GM21381 (cell line): Measurements from ENCODE around the gene CUL2.

ENCODE experiments used
- ATAC-seq: cut with Tn5 transposase; IDR thresholded peaks from one replicate; pipeline ENCODE4 v1.9.1; 2021; ENCODE audit warnings: mild to moderate bottlenecking, moderate library complexity; ENCODE audit not compliant: unreplicated experiment

CUL2 gene

GRCh38 chr10:35090162-35090954, at the start of gene CUL2:
TSS of gene CUL2 (minus strand) at chr10:35090341. CDS start at chr10:35071317, 19,024 bp downstream.
- peak; percentile 92 for ATAC-seq

- peak; percentile 47 for ATAC-seq
Measured at GRCh38 chr10:35136263-35136815, 46.2 kb upstream of the CUL2 start.

GRCh38 chr10:35135861-35136260, 45.7 kb upstream of the CUL2 start:
- no peak for ATAC-seq

DNA sequence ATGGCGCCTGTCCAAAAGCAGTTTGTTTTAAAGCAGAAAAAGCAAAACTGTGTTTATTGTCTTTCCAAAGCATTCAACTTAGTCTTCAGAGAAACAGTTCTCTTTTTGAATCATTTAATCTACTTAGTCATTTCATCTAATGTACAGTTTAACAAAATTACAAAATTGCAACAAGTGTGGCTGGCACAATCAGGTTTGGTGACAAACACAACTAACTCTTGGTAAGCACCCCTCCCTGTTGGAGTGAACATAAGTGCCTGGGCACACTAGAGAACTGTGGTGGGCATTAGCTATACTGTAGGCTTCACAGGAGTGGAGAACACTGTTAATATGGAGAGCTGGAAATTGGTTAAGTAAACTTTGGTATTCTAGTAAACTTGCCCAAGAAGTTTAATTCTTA, 43.4 kb upstream of the CUL2 start:
- no peak for ATAC-seq

DNA sequence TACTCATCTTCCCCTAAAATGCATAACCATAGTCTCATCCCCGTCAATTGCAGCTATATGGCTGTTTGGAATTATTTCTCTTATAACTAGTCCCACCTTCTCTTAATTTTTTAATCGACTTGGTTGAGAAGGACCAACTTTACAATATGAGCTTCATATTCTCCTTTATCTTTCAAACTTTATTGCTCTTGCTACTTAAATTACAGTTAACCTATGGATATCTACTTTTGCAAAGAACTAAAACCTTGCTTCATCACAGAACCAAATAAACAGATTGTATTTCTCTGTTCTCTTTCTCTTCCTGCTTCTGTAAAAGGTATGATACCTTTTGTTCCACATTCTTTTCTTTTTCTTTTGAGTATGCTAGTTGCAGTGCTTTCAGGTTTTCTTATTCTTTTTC, 42.6 kb upstream of the CUL2 start:
- ATAC-seq = no peak

- ATAC-seq = no peak
Measured at GRCh38 chr10:35130663-35131062, 40.5 kb upstream of the CUL2 start.

DNA sequence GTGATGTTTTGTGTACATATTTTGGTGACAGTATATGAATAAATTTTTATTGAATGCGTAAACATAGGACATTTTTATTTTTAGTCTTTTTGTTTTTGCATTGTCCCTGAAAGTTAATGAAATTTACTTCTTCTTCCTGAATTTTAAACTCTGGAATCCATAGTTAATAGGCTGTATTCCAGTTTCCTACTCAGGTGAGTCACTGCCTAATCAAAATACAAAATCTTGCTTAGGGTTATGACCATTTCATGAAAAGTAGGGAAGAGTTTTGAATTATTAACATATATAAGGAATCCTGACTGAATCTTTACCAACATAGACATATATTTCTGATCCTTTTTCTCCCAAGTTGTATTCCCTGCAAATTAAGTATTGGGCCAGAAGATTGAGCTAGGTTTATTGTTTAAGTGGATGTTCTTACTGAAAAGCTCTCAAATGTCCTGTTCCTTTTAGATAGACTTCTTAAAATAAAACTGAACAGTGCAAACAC, 39.1 kb upstream of the CUL2 start:
- no peak for ATAC-seq

DNA sequence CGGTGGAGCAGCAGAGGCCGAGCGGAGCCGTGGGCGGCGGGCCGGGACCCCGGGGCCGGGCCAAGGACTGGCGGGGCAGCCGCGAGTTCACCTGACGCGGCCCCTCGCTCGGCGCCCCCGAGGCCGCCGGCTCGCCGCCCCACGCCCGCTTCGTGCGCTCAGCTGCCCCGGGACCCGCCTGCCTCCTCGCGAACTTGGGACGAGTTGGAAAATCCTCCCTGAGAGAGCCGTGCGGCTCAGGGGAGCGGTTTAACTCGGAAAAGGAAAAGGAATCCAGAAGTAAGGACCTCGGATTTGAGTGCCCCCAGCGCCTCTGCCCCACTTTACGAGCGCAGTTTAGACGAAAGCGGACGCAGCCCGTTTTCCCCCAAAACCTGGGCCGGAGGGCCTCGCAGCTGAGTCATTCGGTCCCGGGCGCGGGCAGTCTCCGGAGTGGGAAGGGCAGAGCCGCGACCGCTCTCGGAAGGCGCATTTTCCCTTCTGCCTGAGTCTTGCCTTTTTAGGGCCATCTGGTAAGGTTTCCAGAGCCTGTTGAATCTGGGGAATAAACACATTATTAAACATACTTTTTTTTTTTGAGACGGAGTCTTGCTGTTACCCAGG, 37.2 kb upstream of the CUL2 start:
- ATAC-seq = no peak

GRCh38 chr10:35126530-35127288, 36.6 kb upstream of the CUL2 start, which contains the start of gene CREM:
TSS of gene CREM (plus strand) at chr10:35126846. CDS start at chr10:35137836, 10,990 bp downstream.
- peak; percentile 72 for ATAC-seq

DNA sequence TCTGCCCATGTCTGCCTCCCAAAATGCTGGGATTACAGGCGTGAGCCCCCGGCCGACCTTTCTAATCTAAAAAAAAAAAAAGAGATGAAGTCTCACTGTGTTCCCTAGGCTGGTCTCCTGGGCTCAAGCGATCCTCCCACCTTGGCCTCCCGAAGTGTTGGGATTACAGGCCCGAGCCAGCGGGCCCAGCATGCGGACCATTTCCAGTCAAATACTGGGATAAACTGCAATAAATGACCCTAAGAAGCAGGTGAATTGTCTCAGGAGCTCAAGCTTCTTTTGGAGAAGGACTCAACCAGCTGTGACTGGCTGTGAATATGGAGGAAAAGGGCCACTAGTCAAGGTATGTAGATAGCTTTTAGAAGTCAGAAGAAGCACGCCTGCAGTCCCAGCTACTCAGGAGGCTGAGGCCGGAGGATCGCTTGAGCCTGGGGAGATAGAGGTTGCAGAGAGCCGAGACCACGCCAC, 36.0 kb upstream of the CUL2 start:
- peak; percentile 1 for ATAC-seq

DNA sequence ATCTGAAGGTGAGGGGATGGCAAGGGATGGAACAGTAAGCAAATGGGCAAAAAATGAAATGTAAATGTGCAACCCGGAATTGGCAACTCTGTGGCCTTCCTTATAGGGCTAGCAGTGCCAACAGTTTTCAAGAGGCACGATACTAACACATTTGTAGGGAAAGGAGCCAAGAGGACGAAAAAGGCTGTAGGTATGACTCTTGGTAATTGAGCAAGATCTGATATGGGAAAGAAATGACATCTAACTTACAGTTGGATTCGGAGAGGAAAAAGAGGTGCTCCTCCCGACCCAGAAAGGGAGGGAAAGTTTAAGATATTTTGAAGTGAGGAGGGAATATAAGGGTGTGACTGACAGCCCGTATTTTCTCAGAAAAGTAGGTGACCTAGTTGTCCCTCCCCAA, 34.4 kb upstream of the CUL2 start:
- no peak for ATAC-seq

DNA sequence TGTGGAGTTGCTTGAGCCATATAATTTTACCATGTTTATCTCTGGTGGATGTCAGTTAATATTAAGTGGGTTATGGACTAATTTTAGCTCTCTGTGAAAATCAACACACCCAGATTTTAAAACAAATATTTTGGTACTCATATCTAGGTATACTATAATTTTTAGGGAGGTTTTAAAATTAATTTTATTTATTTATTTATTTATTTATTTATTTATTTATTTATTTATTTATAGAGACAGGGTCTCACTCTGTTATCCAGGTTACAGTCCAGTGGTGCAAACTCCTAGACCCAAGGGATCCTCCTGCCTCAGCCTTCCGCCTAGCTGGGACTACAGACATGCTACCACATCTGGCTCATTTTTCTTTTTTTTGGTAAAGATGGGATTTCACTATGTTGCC, 29.2 kb upstream of the CUL2 start:
- ATAC-seq = no peak

GRCh38 chr10:35112571-35112970, 22.4 kb upstream of the CUL2 start:
- ATAC-seq = no peak

DNA sequence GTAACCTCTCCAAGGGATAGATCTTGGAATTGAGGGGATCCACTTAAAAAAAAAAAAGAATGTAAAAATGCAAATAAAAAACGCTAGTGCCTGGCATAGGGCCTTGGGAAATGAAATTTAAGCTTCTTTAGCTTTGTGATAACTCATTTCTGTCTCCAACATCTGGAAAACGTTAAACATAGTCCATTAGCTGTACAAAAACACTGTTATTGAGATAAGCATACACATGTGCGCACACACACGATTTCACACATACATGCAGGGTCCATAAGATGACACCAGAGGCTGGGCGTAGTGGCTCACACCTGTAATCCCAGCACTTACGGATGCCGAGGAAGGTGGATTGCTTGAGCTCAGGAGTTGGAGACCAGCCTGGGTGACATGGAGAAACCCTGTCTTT, 13.7 kb upstream of the CUL2 start:
- no peak for ATAC-seq

DNA sequence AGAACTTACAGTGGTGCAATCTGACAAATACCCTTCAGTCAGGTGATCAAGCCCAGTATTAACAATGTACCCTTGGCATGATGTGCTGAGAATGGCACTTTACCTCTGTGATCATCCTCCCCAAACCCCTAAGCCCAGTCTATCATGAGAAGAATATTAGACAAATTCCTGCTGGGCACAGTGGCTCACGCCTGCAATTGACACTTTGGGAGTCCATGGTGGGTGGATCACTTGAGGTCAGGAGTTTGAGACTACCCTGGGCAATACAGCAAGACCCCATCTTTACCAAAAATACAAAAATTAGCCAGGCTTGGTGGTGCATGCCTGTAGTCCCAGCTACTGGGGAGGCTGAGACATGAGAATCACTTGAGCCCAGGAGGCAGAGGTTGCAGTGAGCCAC, 7.4 kb upstream of the CUL2 start:
- no peak for ATAC-seq

- no peak for ATAC-seq
Measured at GRCh38 chr10:35096312-35096711, 6.2 kb upstream of the CUL2 start.

DNA sequence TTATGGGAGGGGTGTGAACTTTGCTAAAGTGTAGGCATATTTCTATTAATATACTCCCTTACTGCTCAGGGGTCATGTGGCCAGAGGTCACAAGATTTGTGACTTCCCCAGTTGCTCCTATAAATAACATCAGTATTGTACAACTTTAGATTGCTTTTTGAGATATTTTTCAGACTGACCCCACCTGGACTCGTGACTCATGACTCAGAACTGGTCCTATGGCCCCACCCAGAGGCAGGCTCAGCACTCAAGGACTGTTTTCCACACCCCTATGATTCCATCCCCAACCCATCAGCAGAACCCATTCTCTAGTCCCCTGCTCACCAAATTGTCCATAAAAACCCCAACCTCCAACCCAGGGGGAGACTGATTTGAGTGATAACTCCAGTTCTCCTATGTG, 2.7 kb upstream of the CUL2 start:
- no peak for ATAC-seq

DNA sequence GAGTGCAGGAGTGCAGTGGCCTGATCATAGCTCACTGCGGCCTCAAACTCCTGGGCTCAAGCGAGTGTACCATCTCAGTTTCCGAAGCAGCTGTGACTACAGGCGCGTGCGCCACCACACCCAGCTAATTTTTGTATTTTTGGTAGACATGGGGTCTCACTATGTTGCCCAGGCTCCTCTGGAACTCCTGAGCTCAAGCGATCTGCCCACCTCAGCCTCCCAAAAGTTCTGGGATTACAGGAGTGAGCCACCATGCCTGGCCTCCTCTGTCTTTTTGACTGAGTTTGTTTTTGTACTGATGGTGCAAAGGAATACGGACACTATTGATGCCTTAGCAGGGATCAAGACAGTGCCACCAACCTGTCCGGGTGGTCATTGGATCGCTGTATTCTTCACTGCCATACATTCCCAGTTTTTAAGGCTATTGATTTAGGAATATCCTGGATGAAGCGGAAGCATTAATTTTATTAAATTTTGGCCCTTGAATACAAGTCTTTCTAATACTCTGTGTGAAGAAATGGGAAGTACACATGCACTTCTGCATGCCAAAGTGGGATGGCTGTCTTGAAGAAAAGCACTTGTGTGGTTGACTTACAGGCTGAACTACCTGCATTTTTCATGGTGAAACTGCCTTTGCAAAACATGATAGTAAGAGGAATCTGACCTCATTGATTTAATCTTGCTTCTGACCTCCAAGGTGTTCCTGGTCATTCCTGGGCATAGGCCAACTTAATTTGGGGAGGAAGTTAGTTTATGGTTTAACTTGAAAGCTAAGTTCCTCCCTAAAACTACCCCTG, 2.1 kb upstream of the CUL2 start:
- no peak for ATAC-seq

DNA sequence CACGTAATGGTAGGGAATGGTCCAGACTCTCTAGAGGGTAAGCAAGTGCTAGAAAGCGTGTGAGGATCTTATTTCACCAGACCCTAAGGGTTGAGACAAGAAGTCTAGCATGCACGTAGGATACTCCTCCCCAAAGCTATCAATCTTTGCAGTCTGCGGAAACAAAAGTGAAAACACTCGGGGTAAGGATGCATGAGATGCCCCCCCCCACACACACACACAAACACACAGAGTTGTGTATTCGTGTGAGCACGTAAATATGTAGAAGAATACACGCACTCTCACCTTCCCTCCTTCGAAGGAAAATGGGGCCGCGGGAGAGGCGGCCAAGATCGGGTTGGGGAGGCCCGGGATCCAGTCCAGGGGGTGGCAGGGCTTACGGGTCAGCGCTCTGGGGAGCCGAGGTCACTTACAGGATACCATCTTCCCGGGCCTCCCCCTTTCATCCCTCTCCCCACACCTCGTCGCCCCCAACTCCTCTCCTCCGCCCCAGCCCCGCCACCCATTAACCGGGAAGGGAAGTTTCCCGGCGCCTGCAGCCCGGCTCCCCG, 455 bp downstream of the CUL2 start:
- peak; percentile 28 for ATAC-seq

- ATAC-seq = no peak
Measured at GRCh38 chr10:35083242-35083641, 6.9 kb downstream of the CUL2 start.
